ENCODE measurements around the gene METTL26.

METTL26 gene

GRCh38 chr16:648071-648780, 12.1 kb upstream of the METTL26 start:
- Histone ChIP-seq H4K20me1 (peaks cover 50% of the 10 kb centered on the region), H3K27me3 (no peaks in the 10 kb centered on the region), H3K9me3 (no peaks in the 10 kb centered on the region), H3K36me3 (peaks cover 35% of the 10 kb centered on the region), H3K4me2 (peak overlapping the region; percentile 91), H3K9ac (peak overlapping the region; percentile 88), H3K4me1 (peaks cover 64% of the 10 kb centered on the region), H3K4me3 (peak overlapping the region; percentile 86), H3K27ac (peak overlapping the region; percentile 88)
- TF ChIP-seq Cebpa-rat (IDR thresholded peaks at IDR 0.05), result no peak

GRCh38 chr16:647173-647902, 11.2 kb upstream of the METTL26 start:
- Histone ChIP-seq H4K20me1 (peaks cover 58% of the 10 kb centered on the region), H3K4me2 (peak overlapping the region; percentile 91), H3K9ac (0 out of 2 replicates have a peak overlapping the region, but pooled peaks have one; percentile 15), H3K36me3 (peaks cover 27% of the 10 kb centered on the region), H3K27ac (no peak overlapping the region), H3K9me3 (no peaks in the 10 kb centered on the region), H3K27me3 (no peaks in the 10 kb centered on the region), H3K4me1 (peaks cover 72% of the 10 kb centered on the region), H3K4me3 (no peak overlapping the region)
- no peak for TF ChIP-seq Cebpa-rat (IDR thresholded peaks at IDR 0.05)

GRCh38 chr16:646679-647172, 10.6 kb upstream of the METTL26 start:
- Histone ChIP-seq H3K9ac (0 out of 2 replicates have a peak overlapping the region, but pooled peaks have one; percentile 15), H3K4me1 (peaks cover 73% of the 10 kb centered on the region), H3K4me3 (no peak overlapping the region), H3K4me2 (peak overlapping the region; percentile 91), H4K20me1 (peaks cover 58% of the 10 kb centered on the region), H3K27ac (no peak overlapping the region), H3K36me3 (peaks cover 20% of the 10 kb centered on the region), H3K27me3 (no peaks in the 10 kb centered on the region), H3K9me3 (no peaks in the 10 kb centered on the region)
- no peak for TF ChIP-seq Cebpa-rat (IDR thresholded peaks at IDR 0.05)

- TF ChIP-seq Cebpa-rat (IDR thresholded peaks at IDR 0.05), result no peak
- Histone ChIP-seq H3K27ac (peak overlapping the region; percentile 31; the same call in 1 of the 2 replicates), H3K27me3 (no peaks in the 10 kb centered on the region), H3K4me1 (peaks cover 76% of the 10 kb centered on the region), H3K9ac (0 out of 2 replicates have a peak overlapping the region, but pooled peaks have one; percentile 15), H3K4me3 (no peak overlapping the region), H4K20me1 (peaks cover 58% of the 10 kb centered on the region), H3K9me3 (no peaks in the 10 kb centered on the region), H3K36me3 (peaks cover 17% of the 10 kb centered on the region), H3K4me2 (0 out of 2 replicates have a peak overlapping the region, but pooled peaks have one; percentile 91)
Measured at GRCh38 chr16:645852-646678, 10.0 kb upstream of the METTL26 start.

DNA sequence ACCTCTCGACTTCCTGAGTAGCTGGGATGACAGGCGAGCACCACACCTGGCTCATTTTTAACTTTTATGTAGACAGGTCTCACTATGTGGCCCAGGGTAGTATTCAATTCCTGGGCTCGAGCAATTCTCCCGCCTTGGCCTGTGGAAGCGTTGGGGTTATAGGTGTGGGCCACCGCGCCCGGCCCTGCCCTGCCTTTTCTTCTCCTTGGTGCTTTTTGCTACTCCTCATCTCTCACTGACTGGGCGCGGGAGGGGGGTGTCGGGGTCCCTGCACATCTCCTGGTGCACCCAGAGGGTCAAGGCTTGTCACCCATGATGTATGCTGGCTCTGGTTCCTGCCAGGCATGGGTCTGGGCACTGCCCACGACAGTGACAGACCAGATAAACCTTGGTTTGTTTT, 8.5 kb upstream of the METTL26 start:
- Histone ChIP-seq H3K4me3 (no peak overlapping the region), H3K27me3 (no peaks in the 10 kb centered on the region), H4K20me1 (peaks cover 58% of the 10 kb centered on the region), H3K4me2 (no peak overlapping the region), H3K9me3 (no peaks in the 10 kb centered on the region), H3K9ac (no peak overlapping the region), H3K4me1 (peaks cover 80% of the 10 kb centered on the region), H3K36me3 (peaks cover 17% of the 10 kb centered on the region), H3K27ac (no peak overlapping the region)
- no peak for TF ChIP-seq Cebpa-rat (IDR thresholded peaks at IDR 0.05)

GRCh38 chr16:643050-643368, 6.9 kb upstream of the METTL26 start:
- peak overlapping the region; percentile 93 for H3K4me3 ChIP-seq
- peak overlapping the region; percentile 90 for H3K27ac ChIP-seq

DNA sequence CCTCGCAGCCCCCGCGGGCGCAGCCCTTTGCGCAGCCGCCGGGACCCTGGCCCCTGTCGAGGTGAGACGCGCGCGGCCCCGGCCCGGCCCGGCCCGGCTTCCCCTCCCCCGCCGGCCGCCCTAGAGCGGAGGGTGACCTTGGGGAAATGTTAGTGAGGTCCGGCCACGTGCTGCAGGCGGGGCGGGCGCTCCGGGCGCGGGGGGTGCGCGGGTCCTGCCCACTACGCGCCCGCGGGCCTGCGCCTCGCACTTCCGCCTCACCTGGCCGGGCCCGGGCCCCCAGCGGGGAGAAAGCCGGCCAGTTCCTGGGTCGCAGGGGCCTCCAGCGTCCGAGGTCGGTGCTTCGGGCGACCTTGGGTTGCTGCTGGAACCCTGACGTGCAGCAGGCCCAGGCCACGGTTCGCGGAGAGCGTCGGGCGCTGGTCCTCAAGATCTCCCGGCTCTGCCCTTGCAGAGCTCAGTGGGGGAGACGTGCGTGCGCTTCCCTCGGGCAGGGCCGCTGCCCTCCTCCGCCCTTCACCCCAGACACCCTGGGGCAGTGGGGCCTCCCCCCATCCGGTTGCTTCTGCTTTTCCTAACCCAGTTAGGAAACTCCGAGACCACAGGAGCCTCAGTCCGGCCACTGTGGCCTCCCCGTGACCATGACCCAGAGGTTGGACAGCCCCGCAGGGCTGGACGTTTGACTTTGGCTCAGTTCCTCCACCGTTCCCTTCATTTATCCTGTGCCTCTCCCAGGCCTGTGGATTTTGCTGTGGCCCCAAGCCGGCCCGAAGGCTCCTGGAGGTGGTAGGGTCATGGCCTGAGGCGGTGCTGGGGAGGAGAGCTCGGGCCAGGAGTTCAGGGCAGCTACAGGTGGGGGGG, 6.3 kb upstream of the METTL26 start:
- Histone ChIP-seq H3K4me1 (peaks cover 87% of the 10 kb centered on the region), H3K27ac (peak overlapping the region; percentile 90), H3K9me3 (no peaks in the 10 kb centered on the region), H3K9ac (peak overlapping the region; percentile 87), H3K27me3 (no peaks in the 10 kb centered on the region), H3K36me3 (peaks cover 15% of the 10 kb centered on the region), H4K20me1 (peaks cover 49% of the 10 kb centered on the region), H3K4me2 (peak overlapping the region; percentile 99), H3K4me3 (peak overlapping the region; percentile 93)
- no peak for TF ChIP-seq Cebpa-rat (IDR thresholded peaks at IDR 0.05)

More at GRCh38 chr16:643050-643368, 6.9 kb upstream of the METTL26 start:
- peaks cover 87% of the 10 kb centered on the region for H3K4me1 ChIP-seq
- no peaks in the 10 kb centered on the region for H3K27me3 ChIP-seq
- H3K9ac ChIP-seq, result peak overlapping the region; percentile 87
- peaks cover 55% of the 10 kb centered on the region for H4K20me1 ChIP-seq
- H3K36me3 ChIP-seq, result peaks cover 17% of the 10 kb centered on the region
- no peaks in the 10 kb centered on the region for H3K9me3 ChIP-seq
- no peak for TF ChIP-seq Cebpa-rat (IDR thresholded peaks at IDR 0.05)
- H3K4me2 ChIP-seq, result peak overlapping the region; percentile 99

GRCh38 chr16:641326-642188, 5.5 kb upstream of the METTL26 start, which contains the start of gene MCRIP2:
Gene MCRIP2, plus strand, starts transcription at chr16:641828. Its CDS starts 164 bp downstream, at chr16:641992.
- TF ChIP-seq Cebpa-rat (IDR thresholded peaks at IDR 0.05), result no peak
- peak within 1 kb of the TSS; percentile 93 for H3K4me3 ChIP-seq
- peak within 1 kb of the TSS; percentile 90 for H3K27ac ChIP-seq
- H3K27me3 ChIP-seq, result no peaks in the 10 kb centered on the region
- H3K9me3 ChIP-seq, result no peaks in the 10 kb centered on the region
- peak within 1 kb of the TSS; percentile 87 for H3K9ac ChIP-seq
- peaks cover 41% of the 10 kb centered on the region for H4K20me1 ChIP-seq
- H3K4me1 ChIP-seq, result peaks cover 81% of the 10 kb centered on the region
- H3K4me2 ChIP-seq, result peak within 1 kb of the TSS; percentile 99
- peaks cover 7% of the 10 kb centered on the region for H3K36me3 ChIP-seq
